Mucosa of gallbladder (tissue), 1 donor: ENCODE results near the gene C2orf76. TPM values are rescaled to one million over a fixed set of nuclear protein-coding genes. Genes with fewer than 3 reads are reported as not detected.

Experiments used
- DNase-seq: peaks from one replicate; pipeline ENCODE4 v3.0.0-alpha.2; 2020; ENCODE audit warnings: low spot score
- total RNA-seq: library from RNA; stranded (reverse); gene quantifications from one replicate; pipeline ENCODE4 v1.2.1, GENCODE V29; 2021
- donor health status: DM: no; HTN: no; CAD: no.

Gene C2orf76
- total RNA-seq, 1 donor from 2014 or later = 10.3 TPM

DNA sequence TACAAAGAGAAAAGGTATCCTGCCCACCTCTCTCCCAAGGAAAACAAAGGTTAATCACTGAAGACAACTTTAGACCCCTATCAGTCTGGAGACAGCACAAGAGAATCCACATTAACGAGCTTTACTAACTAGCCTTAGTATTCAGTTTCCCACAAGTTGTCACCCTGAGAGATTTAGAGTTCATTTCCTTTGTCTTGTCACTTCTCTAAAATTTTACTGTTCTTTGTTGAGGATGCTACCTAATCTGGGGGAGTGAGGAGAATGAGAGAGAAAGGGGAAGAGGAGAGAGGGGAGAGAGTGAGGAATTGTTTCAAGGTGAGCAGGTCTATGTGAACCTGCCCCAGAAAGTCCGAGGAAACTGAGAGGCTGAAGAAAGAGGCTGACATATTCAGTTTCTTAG, 28.4 kb downstream of the C2orf76 start:
- no peak for DNase-seq

GRCh38 chr2:119337749-119338148, 28.9 kb downstream of the C2orf76 start:
- no peak for DNase-seq

DNA sequence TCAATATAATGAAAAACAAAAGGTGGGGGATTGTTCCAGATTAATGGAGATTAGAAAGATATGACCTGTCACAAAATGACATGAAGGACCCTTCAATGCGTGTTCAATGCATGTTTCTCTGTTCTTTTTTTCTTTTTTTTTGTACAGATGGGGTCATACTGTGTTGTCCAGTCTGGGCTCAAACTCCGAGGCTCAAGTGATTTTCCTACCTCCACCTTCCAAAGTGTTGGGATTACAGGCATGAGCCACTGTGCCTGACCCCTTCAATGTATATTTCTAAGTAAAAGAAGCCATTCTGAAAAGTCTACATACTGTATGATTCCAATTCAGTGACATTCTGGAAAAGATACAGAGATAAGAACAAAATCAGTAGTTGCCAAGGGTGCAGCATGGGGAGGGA, 32.8 kb downstream of the C2orf76 start:
- DNase-seq = no peak

DNA sequence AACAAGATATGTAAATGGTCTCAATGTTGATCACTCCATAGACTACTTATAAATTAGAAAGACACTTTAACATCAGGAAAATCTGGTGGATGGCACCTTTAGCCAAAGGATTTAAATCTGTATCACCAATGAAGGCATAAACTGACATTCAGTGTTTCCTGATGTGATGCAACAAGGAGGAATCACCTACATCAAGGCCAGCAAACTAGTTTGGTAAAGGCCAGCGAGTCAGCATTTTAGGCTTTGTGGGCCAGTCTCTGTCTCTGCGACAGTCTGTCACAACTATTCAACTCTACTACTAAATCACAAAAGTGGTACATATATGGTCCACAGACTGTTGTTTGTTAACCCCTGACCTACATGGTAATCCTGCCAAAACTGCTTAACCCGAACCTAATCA, 33.3 kb downstream of the C2orf76 start:
- DNase-seq = no peak

- no peak for DNase-seq
Measured at GRCh38 chr2:119332953-119333352, 33.7 kb downstream of the C2orf76 start.

GRCh38 chr2:119327431-119327830, 39.2 kb downstream of the C2orf76 start:
- DNase-seq = no peak

DNA sequence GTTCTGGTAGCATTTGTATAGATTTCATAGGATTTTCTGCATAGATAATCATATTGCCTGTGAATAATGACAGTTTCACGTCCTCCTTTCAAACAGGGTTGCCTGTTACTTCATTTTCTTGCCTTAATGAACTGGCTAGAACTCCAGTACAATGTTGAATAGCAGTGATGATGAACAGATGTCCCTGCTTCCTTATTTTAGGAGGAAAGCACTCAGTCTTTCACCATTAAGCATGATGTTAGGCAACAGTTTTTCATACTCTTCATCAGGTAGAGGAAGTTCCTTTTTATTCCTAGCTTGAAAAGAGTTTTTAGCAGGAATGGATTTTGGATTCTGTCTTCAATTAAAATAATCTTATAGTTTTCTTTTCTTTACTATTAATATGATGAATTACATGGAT, 39.7 kb downstream of the C2orf76 start:
- no peak for DNase-seq

DNA sequence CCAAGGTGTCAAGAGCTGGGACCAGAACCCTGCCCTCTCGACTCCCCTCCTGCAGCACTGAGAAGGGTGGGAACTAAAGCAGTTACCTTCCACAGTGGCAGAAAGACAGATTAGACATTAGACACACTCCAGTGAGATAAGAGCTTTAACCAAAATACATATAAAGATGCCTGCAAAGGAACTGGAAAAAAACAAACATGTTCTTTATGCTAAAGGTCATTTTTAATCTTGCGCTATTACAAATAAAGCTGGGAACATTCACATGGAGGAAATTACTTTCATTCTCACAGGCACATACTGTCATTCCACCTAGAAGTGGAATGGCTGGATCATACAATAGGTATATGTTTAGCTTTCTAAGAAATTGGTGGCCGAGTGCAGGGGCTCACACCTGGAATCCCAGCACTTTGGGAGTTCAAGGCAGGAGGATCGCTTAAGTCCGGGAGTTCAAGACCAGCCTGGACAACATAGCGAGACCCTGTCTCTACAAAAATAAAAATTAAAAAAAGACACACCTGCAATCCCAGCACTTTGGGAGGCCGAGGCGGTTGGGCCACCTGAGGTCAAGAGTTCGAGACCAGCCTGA, 41.9 kb downstream of the C2orf76 start:
- no peak for DNase-seq

GRCh38 chr2:119323459-119323858, 43.2 kb downstream of the C2orf76 start:
- no peak for DNase-seq

DNA sequence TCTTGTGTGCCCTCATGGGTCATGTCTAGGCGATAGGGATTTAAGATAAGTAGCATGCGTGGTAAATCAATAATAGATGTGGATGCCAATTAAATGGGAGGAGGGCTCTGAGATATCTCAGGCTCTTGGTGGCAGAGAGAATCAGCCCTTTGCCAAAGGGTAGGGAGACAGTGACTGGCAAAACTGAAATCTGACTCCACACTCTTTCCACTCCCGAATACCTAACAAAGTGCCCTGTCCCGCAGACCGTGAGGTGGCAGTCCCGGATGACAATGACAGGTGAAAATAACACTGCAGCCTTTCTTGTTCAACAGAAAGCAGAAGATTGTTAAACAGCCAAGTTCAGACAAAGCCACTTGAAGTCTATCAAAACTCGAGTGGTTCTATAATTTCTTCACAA, 47.0 kb downstream of the C2orf76 start:
- DNase-seq = no peak

- DNase-seq = no peak
Measured at GRCh38 chr2:119317554-119317953, 49.1 kb downstream of the C2orf76 start.

- DNase-seq = no peak
Measured at GRCh38 chr2:119316066-119316465, 50.6 kb downstream of the C2orf76 start.

GRCh38 chr2:119315241-119315925, 51.3 kb downstream of the C2orf76 start:
- no peak for DNase-seq

GRCh38 chr2:119311831-119312230, 54.8 kb downstream of the C2orf76 start:
- no peak for DNase-seq

- DNase-seq = no peak
Measured at GRCh38 chr2:119311371-119311770, 55.3 kb downstream of the C2orf76 start.

DNA sequence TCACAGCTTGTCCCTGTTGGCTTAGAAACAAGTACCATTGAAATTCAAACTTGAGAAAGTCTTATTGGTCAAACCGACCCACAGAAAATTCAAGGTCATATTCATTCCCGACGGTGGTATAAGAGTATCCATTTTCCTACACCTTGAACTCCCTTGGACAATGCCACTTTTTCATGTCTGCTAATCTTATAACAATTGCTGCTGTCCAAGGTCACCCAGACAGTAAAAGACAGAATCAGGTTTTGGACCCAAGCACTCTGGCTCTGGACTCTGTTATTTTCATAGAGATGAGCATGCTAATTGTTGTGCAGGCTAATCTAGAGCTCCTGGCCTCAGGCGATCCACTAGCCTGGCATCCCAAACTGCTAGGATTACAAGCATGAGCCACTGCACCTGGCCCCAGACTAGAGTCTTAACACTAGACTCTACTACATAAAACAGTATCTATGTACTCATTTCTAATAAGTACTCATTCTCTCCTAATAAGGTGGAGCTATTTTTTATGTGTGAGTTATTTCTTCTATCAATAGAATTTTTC, 57.8 kb downstream of the C2orf76 start:
- no peak for DNase-seq

GRCh38 chr2:119307419-119308140, 59.1 kb downstream of the C2orf76 start:
- DNase-seq = no peak

DNA sequence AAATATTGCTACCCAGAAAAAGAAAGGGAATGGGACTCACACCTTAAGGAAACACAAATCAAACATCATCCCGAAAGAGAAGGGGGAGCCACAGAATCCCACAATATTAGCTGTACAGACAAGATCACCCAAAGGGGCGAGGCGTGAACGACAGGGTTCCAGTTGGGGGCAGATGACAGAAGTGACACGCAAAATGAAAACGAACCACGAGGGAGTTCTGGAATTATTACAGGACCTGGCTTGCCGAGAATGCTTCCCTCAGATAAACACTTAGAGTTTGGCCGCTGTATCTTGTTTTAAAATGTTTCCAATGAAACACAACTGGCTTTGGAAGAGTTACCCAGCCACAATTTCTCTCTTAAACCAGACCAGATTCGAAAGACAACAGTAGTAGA, 60.4 kb downstream of the C2orf76 start:
- DNase-seq = no peak

DNA sequence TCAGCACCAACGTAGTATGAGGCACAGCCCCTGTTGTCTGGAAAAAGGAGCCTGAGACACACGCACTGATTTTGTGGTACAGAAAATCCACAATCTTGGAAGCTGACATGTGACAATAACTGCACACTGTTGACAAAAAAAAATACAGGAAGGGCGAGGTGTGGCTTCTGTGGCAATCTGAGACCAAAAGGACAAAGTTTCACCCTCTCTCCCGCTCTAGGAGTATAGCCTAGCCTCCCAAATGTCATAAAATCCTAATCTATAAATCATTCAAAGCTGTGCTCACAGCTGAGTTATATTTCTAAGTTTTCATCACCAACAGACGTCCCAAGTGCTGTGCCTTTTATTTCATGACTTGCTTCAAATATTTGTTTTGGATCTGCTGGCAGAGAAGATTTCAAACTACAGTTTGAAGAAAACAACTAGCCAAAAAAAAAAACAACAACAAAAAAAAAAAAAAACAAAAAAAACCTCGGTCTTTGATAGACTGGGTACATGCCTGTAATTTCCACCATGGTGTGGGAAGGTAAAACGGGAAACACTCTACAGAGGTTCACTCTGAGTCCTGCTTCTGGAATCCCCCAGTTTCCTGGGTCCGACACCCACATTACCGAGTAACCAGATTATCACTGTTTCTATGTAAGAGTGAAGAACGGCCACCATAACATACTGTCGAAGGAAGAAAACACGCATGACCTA, 61.0 kb downstream of the C2orf76 start:
- no peak for DNase-seq

- DNase-seq = no peak
Measured at GRCh38 chr2:119304847-119305246, 61.8 kb downstream of the C2orf76 start.

DNA sequence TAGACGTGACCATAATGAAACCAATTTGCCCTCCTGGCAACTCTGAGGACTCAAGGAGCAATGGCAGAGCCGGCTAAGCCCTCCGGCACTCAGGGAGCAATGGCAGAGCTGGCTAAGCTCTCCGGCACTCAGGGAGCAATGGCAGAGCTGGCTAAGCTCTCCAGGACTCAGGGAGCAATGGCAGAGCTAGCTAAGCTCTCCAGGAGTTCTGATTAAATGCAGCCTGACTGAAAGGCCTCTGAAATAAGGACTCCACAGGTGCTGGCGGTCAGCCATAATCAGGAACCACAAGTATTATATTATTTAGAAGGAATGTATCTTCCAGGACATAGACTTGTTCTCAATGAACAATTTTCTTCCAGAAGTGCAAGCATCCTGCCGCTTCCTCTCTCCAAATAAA, 65.2 kb downstream of the C2orf76 start:
- no peak for DNase-seq

- DNase-seq = no peak
Measured at GRCh38 chr2:119295688-119296375, 70.8 kb downstream of the C2orf76 start.
